SK-N-SH (cell line): ENCODE measurements around the gene DEPDC1B.

Experiments
- RAD21 ChIP-seq: IDR thresholded peaks from 2 replicates; pipeline ENCODE4 v1.6.1; 2012; ENCODE audit warnings: mild to moderate bottlenecking, low read length
- SMC3 ChIP-seq: IDR thresholded peaks from 2 replicates; pipeline ENCODE4 v1.6.1; 2012; ENCODE audit warnings: low read depth, low read length, improper control_type of control experiment
- TAF1 ChIP-seq: IDR thresholded peaks from 2 replicates; pipeline ENCODE4 v1.6.1; 2012; ENCODE audit warnings: low read depth, mild to moderate bottlenecking, low read length, moderate library complexity, borderline replicate concordance
- TF ChIP-seq, protein P1 (sequence below): IDR thresholded peaks from 2 replicates; pipeline ENCODE4 v1.6.1; 2012; ENCODE audit warnings: mild to moderate bottlenecking, low read depth, low read length, moderate library complexity

DNA sequence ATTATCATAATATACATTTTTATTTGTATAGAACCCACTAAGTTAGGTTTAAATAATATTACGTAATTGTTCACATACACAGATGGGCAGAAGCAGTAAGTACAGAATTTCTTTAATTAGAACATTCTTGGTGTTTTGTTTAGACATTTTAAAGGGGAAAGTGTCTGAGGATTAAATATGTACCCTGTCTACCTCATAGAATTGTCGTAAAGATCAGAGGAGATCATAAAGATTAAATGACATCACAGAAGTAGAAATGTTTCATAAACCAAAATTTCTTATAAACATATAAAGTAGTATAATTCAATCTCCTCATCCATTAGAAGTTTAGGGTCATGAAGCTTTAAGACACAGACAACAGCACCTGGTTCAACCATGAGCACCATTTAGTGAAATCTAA lies 20.1 kb downstream of the DEPDC1B start:
- TF ChIP-seq, protein P1, sequence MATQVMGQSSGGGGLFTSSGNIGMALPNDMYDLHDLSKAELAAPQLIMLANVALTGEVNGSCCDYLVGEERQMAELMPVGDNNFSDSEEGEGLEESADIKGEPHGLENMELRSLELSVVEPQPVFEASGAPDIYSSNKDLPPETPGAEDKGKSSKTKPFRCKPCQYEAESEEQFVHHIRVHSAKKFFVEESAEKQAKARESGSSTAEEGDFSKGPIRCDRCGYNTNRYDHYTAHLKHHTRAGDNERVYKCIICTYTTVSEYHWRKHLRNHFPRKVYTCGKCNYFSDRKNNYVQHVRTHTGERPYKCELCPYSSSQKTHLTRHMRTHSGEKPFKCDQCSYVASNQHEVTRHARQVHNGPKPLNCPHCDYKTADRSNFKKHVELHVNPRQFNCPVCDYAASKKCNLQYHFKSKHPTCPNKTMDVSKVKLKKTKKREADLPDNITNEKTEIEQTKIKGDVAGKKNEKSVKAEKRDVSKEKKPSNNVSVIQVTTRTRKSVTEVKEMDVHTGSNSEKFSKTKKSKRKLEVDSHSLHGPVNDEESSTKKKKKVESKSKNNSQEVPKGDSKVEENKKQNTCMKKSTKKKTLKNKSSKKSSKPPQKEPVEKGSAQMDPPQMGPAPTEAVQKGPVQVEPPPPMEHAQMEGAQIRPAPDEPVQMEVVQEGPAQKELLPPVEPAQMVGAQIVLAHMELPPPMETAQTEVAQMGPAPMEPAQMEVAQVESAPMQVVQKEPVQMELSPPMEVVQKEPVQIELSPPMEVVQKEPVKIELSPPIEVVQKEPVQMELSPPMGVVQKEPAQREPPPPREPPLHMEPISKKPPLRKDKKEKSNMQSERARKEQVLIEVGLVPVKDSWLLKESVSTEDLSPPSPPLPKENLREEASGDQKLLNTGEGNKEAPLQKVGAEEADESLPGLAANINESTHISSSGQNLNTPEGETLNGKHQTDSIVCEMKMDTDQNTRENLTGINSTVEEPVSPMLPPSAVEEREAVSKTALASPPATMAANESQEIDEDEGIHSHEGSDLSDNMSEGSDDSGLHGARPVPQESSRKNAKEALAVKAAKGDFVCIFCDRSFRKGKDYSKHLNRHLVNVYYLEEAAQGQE = no peak
- no peak for TF ChIP-seq SMC3
- no peak for TF ChIP-seq RAD21
- TF ChIP-seq TAF1 = no peak
